Measurements from ENCODE around the gene FBXO22. TPM values are rescaled to one million over a fixed set of nuclear protein-coding genes. Genes with fewer than 3 reads are reported as not detected.

FBXO22 gene
- total RNA-seq, 1 donor from 2014 or later = 40.6 TPM

DNA sequence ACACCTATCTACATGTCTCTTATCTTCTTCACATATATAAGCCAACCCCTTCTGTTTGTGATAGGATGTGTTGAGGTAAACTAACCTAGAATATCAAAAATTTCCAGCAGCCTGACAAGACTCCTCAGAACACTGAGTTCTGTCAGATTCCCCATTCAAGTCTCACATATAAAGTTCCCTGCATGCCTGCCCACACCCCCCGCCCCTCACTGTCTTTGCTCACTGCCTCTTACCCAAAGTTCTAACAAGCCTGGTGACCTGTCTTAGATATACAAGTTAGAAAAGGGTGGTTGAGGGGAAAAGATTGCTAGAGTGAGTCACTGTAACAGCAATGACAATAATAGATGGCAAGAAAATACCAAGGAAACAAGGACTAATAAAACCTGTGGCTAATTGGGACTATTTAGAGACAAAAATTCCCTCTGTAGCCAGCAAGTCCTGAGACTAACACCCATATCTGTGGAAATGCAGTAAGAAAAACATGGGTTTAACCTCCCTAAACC, 40.1 kb downstream of the FBXO22 start:
- Mint-ChIP-seq H3K27ac (no peak overlapping the region), H3K4me3 (no peak overlapping the region), H3K4me1 (peaks cover 3% of the 10 kb centered on the region), H3K36me3 (peaks cover 25% of the 10 kb centered on the region), H3K27me3 (ENCODE audit: low read depth) (peaks cover 4% of the 10 kb centered on the region), H3K9me3 (peaks cover 22% of the 10 kb centered on the region)
- no peak for DNase-seq (ENCODE audit: low spot score in 2 of 2, unreplicated experiment in 2 of 2)
- TF ChIP-seq CTCF (IDR thresholded peaks at IDR 0.05; ENCODE audit: unreplicated experiment) = no peak

DNA sequence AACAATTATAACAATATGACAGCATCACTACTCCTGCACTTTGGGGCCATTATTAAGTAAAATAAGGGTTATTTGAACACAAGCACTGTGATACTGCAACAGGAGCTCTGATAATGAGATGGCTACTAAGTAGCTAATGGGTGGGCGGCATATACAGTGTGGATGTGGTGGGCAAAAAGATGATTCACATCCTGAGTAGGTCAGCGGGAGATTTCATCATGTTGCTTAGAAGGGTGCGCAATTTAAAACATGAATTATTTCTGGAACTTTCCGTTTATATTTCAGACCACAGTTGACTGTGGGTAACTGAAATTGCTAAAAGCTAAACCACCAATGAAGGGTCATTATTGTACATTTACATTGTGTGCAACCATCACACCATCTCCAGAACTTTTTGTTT, 42.3 kb downstream of the FBXO22 start:
- DNase-seq (ENCODE audit: low spot score in 2 of 2, unreplicated experiment in 2 of 2) = no peak
- peaks cover 3% of the 10 kb centered on the region for H3K4me1 Mint-ChIP-seq
- peaks cover 4% of the 10 kb centered on the region for H3K27me3 Mint-ChIP-seq (ENCODE audit: low read depth)
- TF ChIP-seq CTCF (IDR thresholded peaks at IDR 0.05; ENCODE audit: unreplicated experiment) = no peak
- no peak overlapping the region for H3K4me3 Mint-ChIP-seq
- peaks cover 2% of the 10 kb centered on the region for H3K9me3 Mint-ChIP-seq
- no peak overlapping the region for H3K27ac Mint-ChIP-seq
- H3K36me3 Mint-ChIP-seq = peaks cover 5% of the 10 kb centered on the region

DNA sequence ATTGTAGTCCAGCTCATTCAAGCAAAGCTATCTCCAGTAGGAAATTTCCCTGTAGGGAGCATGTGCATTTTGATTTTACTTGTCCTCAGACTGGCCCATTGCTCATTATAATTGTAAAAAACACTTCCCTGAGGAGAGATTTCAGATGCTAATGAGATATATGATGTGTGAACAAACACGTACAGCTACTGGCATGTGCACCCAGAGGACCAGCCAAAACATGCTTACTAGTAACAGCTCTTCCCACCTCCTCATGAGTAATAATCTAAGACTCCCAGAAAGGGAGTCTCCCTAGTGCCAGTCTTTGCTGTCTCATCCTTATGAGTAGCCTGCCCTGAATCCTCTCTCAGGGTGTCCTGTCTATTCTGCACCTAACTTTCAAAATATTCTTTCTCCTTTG, 43.4 kb downstream of the FBXO22 start:
- Mint-ChIP-seq H3K27me3 (ENCODE audit: low read depth) (peaks cover 4% of the 10 kb centered on the region), H3K4me3 (no peak overlapping the region), H3K27ac (no peak overlapping the region), H3K4me1 (peaks cover 3% of the 10 kb centered on the region), H3K36me3 (peaks cover 4% of the 10 kb centered on the region), H3K9me3 (no peaks in the 10 kb centered on the region)
- TF ChIP-seq CTCF (IDR thresholded peaks at IDR 0.05; ENCODE audit: unreplicated experiment) = no peak
- DNase-seq (ENCODE audit: low spot score in 2 of 2, unreplicated experiment in 2 of 2) = no peak

DNA sequence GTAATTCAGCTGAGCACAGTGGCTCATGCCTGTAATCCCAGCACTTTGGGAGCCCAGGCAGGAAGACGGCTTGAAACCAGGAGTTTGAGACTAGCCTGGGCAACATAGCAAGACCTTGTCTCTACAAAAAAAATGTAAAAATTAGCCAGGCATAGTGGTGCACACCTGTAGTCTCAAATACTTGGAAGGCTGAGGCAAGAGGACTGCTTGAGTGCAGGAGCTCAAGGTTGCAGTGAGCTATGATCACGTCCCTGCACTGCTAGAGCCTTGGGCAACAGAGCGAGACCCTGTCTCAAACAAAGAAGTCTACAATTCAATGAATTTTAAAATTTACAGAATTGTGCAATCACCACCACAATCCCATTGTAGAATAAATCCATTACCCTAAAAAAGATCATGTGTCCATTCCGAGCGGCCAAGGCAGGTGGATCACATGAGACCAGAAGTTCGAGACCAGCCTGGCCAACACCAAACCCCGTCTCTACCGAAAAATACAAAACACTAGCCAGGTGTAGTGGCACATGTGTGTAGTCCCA, 45.2 kb downstream of the FBXO22 start:
- Mint-ChIP-seq H3K27ac (no peak overlapping the region), H3K27me3 (ENCODE audit: low read depth) (peaks cover 4% of the 10 kb centered on the region), H3K4me3 (no peak overlapping the region), H3K4me1 (peaks cover under 1% of the 10 kb centered on the region), H3K9me3 (no peaks in the 10 kb centered on the region), H3K36me3 (peaks cover 4% of the 10 kb centered on the region)
- DNase-seq (ENCODE audit: low spot score in 2 of 2, unreplicated experiment in 2 of 2) = no peak
- TF ChIP-seq CTCF (IDR thresholded peaks at IDR 0.05; ENCODE audit: unreplicated experiment) = no peak

DNA sequence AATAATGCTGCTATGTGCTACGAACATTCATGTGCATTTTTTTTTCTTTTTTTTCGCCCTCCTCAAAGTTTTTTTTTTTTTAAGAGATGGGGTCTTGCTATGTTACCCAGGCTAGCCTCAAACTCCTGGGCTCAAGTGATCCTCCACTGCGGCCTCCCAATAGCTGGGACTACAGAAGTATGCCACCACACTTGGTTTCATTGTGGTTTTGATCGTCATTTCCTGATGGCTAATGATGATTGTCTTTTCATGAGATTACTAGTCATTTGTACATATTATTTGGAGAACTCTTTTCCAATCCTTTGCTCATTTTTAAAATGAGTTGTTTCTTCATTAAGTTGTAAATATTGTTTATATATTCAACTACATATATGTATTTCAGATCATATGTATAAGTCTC, 48.8 kb downstream of the FBXO22 start:
- TF ChIP-seq CTCF (IDR thresholded peaks at IDR 0.05; ENCODE audit: unreplicated experiment) = no peak
- no peak overlapping the region for H3K4me3 Mint-ChIP-seq
- peaks cover 3% of the 10 kb centered on the region for H3K36me3 Mint-ChIP-seq
- no peak for DNase-seq (ENCODE audit: low spot score in 2 of 2, unreplicated experiment in 2 of 2)
- no peaks in the 10 kb centered on the region for H3K9me3 Mint-ChIP-seq
- no peaks in the 10 kb centered on the region for H3K27me3 Mint-ChIP-seq (ENCODE audit: low read depth)
- no peaks in the 10 kb centered on the region for H3K4me1 Mint-ChIP-seq
- H3K27ac Mint-ChIP-seq = no peak overlapping the region

GRCh38 chr15:75955720-75956119, 52.0 kb downstream of the FBXO22 start:
- Mint-ChIP-seq H3K4me3 (no peak overlapping the region), H3K27ac (no peak overlapping the region), H3K9me3 (no peaks in the 10 kb centered on the region), H3K27me3 (ENCODE audit: low read depth) (no peaks in the 10 kb centered on the region), H3K36me3 (peaks cover 9% of the 10 kb centered on the region), H3K4me1 (no peaks in the 10 kb centered on the region)
- no peak for DNase-seq (ENCODE audit: low spot score in 2 of 2, unreplicated experiment in 2 of 2)
- TF ChIP-seq CTCF (IDR thresholded peaks at IDR 0.05; ENCODE audit: unreplicated experiment) = no peak
